Vagina (tissue), 2 donors: ENCODE measurements around the gene ST6GALNAC3.

Source experiments
- POLR2A ChIP-seq, 2 donors: fragments of 450-650 bp; IDR thresholded peaks; one replicate each; pipeline ENCODE4 v1.6.1; 2017; ENCODE audit warnings: antibody characterized with exemption in 2 of 2, mild to moderate bottlenecking in 2 of 2, moderate library complexity in 2 of 2
- POLR2AphosphoS5 ChIP-seq, 2 donors: sonication (generic); formaldehyde crosslinking; IDR thresholded peaks; one replicate each; pipeline ENCODE4 v1.9.0; 2017; ENCODE audit warnings: antibody characterized with exemption in 2 of 2, mild to moderate bottlenecking in 2 of 2, low read depth in 1 of 2; ENCODE audit not compliant: insufficient read depth in 1 of 2
- TF ChIP-seq, protein P1 (sequence below), 3 experiments: fragments of 450-650 bp in 2 of 3; fragments of 200-600 bp in 1 of 3; sonication (generic) in 1 of 3; IDR thresholded peaks; one replicate each; pipeline ENCODE4 v1.5.1; 2017 to 2019; ENCODE audit warnings: antibody characterized with exemption in 3 of 3, mild to moderate bottlenecking in 2 of 3, moderate library complexity in 2 of 3

DNA sequence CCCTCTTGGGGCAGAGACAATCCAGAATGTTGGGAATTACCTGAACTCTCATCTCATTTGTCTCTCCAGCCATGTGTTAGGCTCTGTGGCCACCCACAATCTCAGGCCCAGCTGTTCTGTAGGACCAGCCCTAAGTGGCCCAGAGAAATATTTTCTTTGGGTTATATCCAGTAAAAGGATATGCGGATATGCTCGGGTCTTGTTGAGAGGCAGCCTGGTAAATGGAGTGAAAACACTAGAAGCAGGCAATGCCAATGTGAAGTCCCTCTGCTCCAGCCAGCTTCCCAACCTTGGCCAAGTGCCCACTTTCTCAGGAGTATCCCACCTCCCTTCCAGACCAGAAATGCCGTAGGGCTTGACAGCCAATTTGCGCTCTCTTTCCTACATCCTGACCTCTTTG is 192.2 kb downstream of the ST6GALNAC3 start:
- no peak for TF ChIP-seq POLR2A (IDR thresholded peaks at IDR 0.05)
- TF ChIP-seq, protein P1, sequence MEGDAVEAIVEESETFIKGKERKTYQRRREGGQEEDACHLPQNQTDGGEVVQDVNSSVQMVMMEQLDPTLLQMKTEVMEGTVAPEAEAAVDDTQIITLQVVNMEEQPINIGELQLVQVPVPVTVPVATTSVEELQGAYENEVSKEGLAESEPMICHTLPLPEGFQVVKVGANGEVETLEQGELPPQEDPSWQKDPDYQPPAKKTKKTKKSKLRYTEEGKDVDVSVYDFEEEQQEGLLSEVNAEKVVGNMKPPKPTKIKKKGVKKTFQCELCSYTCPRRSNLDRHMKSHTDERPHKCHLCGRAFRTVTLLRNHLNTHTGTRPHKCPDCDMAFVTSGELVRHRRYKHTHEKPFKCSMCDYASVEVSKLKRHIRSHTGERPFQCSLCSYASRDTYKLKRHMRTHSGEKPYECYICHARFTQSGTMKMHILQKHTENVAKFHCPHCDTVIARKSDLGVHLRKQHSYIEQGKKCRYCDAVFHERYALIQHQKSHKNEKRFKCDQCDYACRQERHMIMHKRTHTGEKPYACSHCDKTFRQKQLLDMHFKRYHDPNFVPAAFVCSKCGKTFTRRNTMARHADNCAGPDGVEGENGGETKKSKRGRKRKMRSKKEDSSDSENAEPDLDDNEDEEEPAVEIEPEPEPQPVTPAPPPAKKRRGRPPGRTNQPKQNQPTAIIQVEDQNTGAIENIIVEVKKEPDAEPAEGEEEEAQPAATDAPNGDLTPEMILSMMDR (IDR thresholded peaks at IDR 0.05) = no peak
- TF ChIP-seq POLR2AphosphoS5 (IDR thresholded peaks at IDR 0.05; ENCODE audit: insufficient read depth in 1 of 2, low read depth in 1 of 2) = no peak
